ENCODE data around the gene ZBTB38. TPM values are rescaled to one million over a fixed set of nuclear protein-coding genes. Genes with fewer than 3 reads are reported as not detected.

The ZBTB38 gene, protein sequence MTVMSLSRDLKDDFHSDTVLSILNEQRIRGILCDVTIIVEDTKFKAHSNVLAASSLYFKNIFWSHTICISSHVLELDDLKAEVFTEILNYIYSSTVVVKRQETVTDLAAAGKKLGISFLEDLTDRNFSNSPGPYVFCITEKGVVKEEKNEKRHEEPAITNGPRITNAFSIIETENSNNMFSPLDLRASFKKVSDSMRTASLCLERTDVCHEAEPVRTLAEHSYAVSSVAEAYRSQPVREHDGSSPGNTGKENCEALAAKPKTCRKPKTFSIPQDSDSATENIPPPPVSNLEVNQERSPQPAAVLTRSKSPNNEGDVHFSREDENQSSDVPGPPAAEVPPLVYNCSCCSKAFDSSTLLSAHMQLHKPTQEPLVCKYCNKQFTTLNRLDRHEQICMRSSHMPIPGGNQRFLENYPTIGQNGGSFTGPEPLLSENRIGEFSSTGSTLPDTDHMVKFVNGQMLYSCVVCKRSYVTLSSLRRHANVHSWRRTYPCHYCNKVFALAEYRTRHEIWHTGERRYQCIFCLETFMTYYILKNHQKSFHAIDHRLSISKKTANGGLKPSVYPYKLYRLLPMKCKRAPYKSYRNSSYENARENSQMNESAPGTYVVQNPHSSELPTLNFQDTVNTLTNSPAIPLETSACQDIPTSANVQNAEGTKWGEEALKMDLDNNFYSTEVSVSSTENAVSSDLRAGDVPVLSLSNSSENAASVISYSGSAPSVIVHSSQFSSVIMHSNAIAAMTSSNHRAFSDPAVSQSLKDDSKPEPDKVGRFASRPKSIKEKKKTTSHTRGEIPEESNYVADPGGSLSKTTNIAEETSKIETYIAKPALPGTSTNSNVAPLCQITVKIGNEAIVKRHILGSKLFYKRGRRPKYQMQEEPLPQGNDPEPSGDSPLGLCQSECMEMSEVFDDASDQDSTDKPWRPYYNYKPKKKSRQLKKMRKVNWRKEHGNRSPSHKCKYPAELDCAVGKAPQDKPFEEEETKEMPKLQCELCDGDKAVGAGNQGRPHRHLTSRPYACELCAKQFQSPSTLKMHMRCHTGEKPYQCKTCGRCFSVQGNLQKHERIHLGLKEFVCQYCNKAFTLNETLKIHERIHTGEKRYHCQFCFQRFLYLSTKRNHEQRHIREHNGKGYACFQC (N-terminal part only)
- 124 TPM for total RNA-seq
- 42.4 TPM for polyA plus RNA-seq

DNA sequence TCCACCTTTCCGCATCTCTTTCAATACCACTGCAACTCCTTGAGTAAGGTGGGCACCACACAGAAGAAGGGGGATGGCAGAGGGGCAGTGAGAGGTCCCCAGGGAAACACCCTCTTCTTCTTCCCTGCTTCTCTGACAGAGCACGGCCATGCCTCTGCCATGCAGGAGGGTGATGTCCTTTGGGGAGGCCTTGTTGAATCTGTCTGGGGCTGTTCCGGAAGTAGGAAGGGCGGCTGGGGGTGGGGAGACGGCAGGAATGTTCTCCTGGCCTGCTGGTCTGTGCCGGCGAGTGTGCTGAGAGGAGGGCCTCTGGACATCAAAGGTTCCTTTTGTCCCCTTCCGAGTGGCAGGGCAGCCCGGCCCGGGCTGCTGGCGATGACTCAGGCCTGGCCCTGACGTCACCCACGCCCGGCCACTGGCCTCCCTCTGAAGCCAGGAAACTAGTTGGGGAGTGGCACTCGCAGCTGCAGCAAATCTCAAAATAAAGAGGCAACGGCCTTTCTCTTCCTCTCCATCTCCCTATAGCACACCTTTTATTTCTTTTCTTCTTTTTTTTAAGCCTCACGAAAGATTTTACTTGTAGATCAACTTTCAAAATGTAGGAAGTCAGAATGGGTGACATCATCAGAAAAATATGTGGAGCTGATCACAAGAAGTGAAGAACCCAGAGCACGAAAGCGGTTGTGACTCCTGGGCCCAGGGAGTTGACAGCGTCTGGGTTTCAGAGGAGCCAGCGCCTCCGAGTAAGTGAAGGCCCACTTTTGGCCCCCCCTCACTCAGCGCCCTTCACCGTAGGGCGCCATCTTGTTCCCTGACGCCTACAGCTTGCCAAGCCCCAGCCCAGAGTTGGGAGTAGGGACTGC is at the start of gene ZBTB38:
ZBTB38 (plus strand) TSS at position 443 of the 863 bp plus-strand sequence. CDS start 73,885 bp downstream, outside the sequence.
- H3K4me1 ChIP-seq (ENCODE audit: insufficient read depth), result no peaks in the 10 kb centered on the region
- H3K36me3 ChIP-seq (ENCODE audit: insufficient read depth), result peaks cover 2% of the 10 kb centered on the region
- peak within 1 kb of the TSS; percentile 2 for H3K4me3 ChIP-seq (ENCODE audit: low read depth, low read length)
- no peak for DNase-seq (ENCODE audit: extremely low spot score)
- WGBS, result 33% methylated on average over 26 of the region's 26 CpGs
- peak within 1 kb of the TSS; percentile 85 for H3K27ac ChIP-seq (ENCODE audit: low read depth)

DNA sequence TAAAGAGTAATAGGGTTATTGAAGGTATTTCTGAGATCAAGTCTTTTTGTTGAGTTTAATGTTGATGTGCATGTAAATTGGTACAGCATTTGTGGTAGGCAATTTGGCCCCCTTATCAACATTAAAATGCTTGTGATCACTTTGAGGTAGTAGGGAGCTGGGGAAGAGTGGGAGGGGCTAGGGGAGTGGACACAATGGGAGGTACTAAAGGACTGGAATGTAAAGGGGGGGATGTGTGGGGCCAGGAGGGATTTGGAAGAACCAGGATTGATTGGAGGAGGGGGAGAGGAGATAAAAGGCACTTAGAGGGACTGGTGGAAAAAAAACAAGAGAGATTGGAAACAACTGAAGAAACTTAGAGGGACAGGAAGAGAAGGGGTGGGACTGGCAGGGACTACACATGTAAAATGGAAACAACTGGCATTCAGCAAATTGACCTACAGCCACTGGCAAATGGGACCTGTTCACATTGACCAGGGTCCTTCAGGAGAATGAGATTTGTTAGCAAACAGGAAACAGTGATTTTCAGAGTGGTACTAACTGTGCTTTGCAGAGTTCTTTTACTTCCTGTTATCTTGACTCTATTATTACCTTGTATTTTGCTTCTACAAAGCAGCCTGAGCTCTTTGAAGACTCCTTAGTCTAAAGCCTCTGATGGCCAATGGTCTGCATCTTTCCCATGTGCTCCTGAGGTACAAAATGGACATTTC is 47.8 kb upstream of the ZBTB38 start:
- Histone ChIP-seq H3K27ac (ENCODE audit: low read depth) (no peak overlapping the region), H3K36me3 (ENCODE audit: insufficient read depth) (no peaks in the 10 kb centered on the region), H3K4me1 (ENCODE audit: insufficient read depth) (no peaks in the 10 kb centered on the region), H3K4me3 (ENCODE audit: low read depth, low read length) (no peak overlapping the region)
- DNase-seq (ENCODE audit: extremely low spot score), result no peak

DNA sequence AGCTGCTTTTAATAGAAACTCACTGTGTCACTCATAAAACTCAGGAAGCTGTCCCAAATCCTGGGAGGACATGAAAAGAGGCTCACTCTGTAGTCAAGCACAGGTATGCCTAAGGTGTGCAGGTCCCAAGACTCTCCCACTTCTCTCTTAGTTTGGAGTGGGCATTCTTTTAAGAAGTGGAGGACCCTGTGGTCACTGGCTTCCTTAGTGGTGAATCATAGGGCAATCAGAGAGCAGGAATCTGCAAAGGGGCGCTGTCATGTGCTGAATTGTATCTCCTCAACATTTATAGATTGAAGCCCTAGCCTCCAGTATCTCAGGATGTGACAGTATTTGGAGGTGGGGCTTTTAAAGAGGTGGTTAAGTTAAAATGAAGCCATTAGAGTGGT is 47.2 kb upstream of the ZBTB38 start:
- DNase-seq (ENCODE audit: extremely low spot score), result no peak
- WGBS, result 73% methylated on average over 1 of the region's 1 CpG
- Histone ChIP-seq H3K36me3 (ENCODE audit: insufficient read depth) (no peaks in the 10 kb centered on the region), H3K4me3 (ENCODE audit: low read depth, low read length) (no peak overlapping the region), H3K4me1 (ENCODE audit: insufficient read depth) (no peaks in the 10 kb centered on the region), H3K27ac (ENCODE audit: low read depth) (no peak overlapping the region)

DNA sequence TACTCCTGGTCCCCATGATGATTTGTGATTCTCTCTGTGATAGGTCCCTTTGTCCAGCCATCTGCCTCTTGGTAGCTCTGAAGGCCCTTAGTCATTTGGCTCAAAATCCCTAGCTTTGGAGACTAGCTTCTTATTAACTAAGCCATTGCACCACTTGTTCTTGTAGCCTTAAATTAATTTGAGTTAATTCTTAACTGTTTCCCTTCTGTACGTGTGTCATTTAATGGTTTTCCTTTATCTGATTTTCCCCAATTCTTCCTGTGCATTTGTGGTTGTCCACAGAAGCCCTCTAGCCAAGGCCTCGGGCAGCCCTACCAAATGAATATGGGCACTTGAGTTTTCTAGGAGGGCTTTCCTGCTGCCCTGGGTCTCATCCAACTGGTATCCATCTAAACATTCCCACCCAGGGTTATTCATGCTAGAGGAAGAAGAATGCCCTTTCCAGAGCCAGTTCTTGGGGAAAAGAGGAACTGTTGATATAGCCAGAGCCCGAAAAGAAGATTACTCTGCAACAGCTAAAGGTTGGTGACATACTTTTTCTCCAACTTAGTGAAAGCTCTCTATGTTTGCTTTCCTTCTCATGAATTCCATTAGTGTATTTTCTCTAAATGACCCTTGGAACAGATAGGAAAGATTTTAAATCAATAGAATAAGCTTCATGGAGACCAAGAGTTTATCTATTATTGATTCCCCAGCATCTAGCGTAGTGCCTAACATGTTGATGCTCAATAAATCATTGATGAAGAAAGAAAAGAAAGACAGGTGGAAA is 44.2 kb upstream of the ZBTB38 start:
- no peaks in the 10 kb centered on the region for H3K36me3 ChIP-seq (ENCODE audit: insufficient read depth)
- WGBS, result 85% methylated on average over 4 of the region's 4 CpGs
- H3K27ac ChIP-seq (ENCODE audit: low read depth), result no peak overlapping the region
- H3K4me3 ChIP-seq (ENCODE audit: low read depth, low read length), result no peak overlapping the region
- no peaks in the 10 kb centered on the region for H3K4me1 ChIP-seq (ENCODE audit: insufficient read depth)
- DNase-seq (ENCODE audit: extremely low spot score), result no peak

DNA sequence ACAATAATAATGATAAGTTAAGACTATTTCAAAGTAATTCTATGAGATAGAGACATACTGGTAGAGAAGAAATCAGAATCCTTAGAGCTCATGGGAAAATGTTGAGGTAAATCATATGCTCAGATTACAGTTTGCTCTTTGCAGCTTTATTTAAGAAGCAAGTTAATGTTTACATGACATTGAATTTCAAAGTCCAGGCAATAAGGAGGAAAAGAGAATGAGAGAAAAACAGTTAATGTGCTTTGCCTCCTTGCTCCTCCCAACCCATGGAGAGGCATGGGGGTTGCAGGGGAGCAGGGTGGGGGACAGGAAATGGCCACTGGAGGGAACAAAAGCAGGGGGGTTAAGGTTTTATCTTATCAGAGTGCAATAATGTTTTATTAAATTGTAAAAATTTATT is 42.2 kb upstream of the ZBTB38 start:
- no peak overlapping the region for H3K4me3 ChIP-seq (ENCODE audit: low read depth, low read length)
- H3K27ac ChIP-seq (ENCODE audit: low read depth), result no peak overlapping the region
- H3K4me1 ChIP-seq (ENCODE audit: insufficient read depth), result no peaks in the 10 kb centered on the region
- no peak for DNase-seq (ENCODE audit: extremely low spot score)
- H3K36me3 ChIP-seq (ENCODE audit: insufficient read depth), result no peaks in the 10 kb centered on the region

DNA sequence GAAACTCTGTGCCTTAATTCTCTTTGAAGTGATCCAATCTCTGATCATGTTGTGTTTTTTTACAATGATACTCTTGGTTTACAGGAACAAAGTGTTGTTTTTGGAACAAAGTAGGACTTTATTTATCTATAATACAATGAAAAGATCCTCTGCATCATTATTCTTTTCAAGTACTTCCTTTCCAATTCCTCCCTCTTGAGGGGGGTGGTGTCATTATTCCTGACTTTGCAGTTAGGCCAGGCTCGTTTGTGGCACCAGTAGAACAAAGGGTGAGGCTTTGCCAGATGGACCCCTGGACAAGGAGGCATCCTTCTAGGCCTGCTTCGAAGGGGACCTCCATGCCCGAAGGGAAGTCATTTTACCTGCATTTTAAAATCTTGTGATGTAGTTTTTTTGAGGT is 41.7 kb upstream of the ZBTB38 start:
- Histone ChIP-seq H3K4me1 (ENCODE audit: insufficient read depth) (no peaks in the 10 kb centered on the region), H3K27ac (ENCODE audit: low read depth) (no peak overlapping the region), H3K4me3 (ENCODE audit: low read depth, low read length) (no peak overlapping the region), H3K36me3 (ENCODE audit: insufficient read depth) (no peaks in the 10 kb centered on the region)
- whole genome bisulfite sequencing, result 67% methylated on average over 3 of the region's 3 CpGs
- DNase-seq (ENCODE audit: extremely low spot score), result no peak

DNA sequence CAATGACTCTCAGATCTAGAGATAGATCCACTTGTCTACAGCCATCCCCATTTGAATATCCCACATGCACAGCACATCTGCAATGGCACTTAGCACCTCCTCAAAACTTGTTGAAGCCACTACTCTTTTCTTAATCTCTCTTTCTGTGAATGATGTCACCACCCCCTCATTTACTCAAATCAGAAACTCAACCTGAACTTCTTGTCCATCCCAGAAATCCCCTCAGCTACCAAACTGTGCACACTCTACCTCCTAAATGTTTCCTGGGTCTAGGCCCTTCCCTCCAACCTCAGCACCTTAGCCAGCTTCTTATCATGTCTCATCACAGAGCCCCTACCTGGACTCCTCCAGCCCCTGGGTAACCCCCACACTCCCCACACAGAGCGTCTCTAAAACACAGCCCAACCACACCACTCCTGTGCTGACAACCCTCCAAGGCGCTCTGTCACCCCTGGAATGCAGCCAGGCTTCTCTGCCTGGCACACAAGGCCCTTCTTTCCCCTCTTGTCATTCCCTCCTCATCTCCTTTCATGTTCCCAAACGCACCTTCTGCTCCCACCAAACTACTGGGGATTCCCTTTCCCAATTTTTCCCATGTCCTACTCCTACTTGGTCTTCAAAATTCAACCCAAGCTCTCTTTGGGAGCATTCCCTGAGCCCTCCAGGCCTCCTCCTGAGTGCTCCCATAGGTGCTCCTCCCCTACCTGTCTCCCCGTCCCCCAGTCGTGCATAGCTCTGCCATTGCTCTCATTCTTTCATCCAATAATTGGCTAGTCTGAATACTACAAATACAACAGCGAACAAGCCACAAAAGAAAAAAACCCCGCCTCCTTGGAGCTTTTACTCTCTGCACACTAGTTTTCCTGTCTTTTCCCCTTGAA is 39.8 kb upstream of the ZBTB38 start:
- Histone ChIP-seq H3K4me3 (ENCODE audit: low read depth, low read length) (no peak overlapping the region), H3K27ac (ENCODE audit: low read depth) (no peak overlapping the region), H3K36me3 (ENCODE audit: insufficient read depth) (no peaks in the 10 kb centered on the region), H3K4me1 (ENCODE audit: insufficient read depth) (no peaks in the 10 kb centered on the region)
- 79% methylated on average over 7 of the region's 7 CpGs for WGBS
- no peak for DNase-seq (ENCODE audit: extremely low spot score)

DNA sequence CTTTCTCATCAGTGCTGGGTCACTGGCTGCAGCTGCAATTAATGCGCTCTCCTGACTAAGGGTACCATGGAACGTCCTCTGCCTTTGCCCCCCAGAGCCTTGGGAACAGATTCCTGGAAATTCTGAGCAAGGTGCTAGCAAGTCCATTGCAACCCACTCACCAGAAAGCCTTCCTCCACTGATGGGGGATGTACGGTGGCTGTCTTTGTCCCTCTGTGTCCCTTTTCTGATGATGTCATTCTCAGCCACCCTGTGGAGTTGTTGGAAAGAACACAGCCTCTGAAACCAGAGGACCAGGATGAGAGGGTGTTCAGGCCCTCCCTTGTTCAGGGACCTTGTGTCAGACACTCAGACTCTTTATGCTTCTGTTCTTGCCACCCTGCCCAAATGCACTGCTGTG is 38.1 kb upstream of the ZBTB38 start:
- Histone ChIP-seq H3K36me3 (ENCODE audit: insufficient read depth) (no peaks in the 10 kb centered on the region), H3K4me1 (ENCODE audit: insufficient read depth) (no peaks in the 10 kb centered on the region), H3K27ac (ENCODE audit: low read depth) (no peak overlapping the region), H3K4me3 (ENCODE audit: low read depth, low read length) (no peak overlapping the region)
- DNase-seq (ENCODE audit: extremely low spot score), result no peak
- WGBS, result 95% methylated on average over 3 of the region's 3 CpGs

DNA sequence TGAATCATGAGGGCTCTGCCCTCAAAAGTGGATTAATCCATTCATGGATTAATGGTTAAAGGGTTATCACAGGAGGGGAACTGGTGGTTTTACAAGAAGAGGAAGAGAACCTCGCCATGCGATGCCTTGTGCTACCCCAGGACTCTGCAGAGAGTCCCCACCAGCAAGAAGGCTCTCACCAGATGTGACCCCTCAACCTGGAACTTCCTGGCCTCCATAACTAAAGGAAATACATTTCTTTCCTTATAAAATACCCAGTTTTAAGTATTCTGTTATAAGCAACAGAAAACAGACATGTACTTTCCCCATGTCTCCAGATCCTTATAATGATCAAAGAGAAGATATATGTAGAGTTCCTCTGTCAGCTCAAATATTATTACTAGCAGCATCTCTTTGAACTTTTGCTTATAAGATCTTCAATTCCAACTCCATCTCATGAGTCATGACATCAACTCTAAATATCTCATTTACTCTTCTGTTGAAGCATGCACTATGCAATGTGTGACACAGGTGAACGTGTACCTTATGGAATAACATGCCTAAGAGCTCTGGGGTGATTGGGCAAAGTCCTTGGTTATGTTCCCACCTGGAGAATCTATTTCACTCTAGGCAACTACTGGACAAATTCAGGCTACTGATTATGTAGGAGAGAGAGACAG is 37.5 kb upstream of the ZBTB38 start:
- Histone ChIP-seq H3K27ac (ENCODE audit: low read depth) (no peak overlapping the region), H3K4me1 (ENCODE audit: insufficient read depth) (no peaks in the 10 kb centered on the region), H3K36me3 (ENCODE audit: insufficient read depth) (no peaks in the 10 kb centered on the region), H3K4me3 (ENCODE audit: low read depth, low read length) (no peak overlapping the region)
- WGBS, result 87% methylated on average over 3 of the region's 3 CpGs
- no peak for DNase-seq (ENCODE audit: extremely low spot score)

DNA sequence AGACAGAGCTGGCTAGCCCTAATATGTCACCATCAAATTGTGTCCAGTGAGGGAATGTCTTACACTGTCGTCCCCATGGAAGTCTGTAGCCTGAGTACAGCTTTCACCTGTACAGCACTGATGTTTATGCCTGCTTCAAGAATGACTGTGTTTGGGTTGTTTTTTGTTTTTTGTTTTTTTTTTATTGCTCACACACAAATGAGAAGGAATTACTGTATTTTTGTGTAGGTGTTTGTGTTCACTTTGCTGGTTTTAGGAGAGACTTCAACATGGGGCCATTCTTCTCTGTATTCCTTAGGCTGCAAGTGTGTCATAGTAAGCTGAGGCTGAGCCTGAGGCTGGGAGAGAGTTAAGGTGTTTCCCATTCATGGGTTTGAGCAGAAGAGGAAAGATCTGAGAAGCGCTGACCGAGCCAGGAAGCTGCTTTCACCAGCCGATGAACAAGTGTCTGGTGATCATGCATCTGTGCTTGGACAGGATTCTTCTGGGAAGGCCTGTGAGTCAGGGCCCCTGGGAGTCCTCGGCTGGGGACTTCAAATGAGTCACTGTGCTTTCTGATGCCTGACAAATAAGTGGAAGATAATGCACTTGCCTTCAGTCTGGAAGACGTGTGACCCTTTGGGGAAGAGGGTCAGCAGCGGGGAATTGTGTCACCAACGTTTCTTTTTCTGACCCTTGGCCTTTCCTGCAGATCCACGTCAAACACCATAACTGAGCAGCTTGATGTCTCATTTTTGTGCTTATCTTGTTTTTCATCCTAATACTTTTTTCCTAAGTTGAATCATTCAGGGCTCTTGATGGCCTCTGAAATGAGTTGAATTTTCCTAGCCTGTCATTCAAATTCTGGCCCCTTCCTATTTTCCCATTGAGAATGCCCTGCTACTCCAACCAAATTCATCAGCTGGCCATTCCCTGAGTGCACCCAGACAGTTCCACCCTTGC is 36.7 kb upstream of the ZBTB38 start:
- H3K4me1 ChIP-seq (ENCODE audit: insufficient read depth), result no peaks in the 10 kb centered on the region
- H3K36me3 ChIP-seq (ENCODE audit: insufficient read depth), result no peaks in the 10 kb centered on the region
- no peak for DNase-seq (ENCODE audit: extremely low spot score)
- WGBS, result 67% methylated on average over 9 of the region's 9 CpGs
- no peak overlapping the region for H3K4me3 ChIP-seq (ENCODE audit: low read depth, low read length)
- no peak overlapping the region for H3K27ac ChIP-seq (ENCODE audit: low read depth)

All from urinary bladder (tissue), 4 donors.